GM21825 (cell line): ENCODE data around the gene COG4.

ENCODE experiments used
- ATAC-seq: cut with Tn5 transposase; IDR thresholded peaks from one replicate; pipeline ENCODE4 v1.9.1; 2021; ENCODE audit warnings: mild to moderate bottlenecking, moderate library complexity; ENCODE audit not compliant: unreplicated experiment

COG4 gene

DNA sequence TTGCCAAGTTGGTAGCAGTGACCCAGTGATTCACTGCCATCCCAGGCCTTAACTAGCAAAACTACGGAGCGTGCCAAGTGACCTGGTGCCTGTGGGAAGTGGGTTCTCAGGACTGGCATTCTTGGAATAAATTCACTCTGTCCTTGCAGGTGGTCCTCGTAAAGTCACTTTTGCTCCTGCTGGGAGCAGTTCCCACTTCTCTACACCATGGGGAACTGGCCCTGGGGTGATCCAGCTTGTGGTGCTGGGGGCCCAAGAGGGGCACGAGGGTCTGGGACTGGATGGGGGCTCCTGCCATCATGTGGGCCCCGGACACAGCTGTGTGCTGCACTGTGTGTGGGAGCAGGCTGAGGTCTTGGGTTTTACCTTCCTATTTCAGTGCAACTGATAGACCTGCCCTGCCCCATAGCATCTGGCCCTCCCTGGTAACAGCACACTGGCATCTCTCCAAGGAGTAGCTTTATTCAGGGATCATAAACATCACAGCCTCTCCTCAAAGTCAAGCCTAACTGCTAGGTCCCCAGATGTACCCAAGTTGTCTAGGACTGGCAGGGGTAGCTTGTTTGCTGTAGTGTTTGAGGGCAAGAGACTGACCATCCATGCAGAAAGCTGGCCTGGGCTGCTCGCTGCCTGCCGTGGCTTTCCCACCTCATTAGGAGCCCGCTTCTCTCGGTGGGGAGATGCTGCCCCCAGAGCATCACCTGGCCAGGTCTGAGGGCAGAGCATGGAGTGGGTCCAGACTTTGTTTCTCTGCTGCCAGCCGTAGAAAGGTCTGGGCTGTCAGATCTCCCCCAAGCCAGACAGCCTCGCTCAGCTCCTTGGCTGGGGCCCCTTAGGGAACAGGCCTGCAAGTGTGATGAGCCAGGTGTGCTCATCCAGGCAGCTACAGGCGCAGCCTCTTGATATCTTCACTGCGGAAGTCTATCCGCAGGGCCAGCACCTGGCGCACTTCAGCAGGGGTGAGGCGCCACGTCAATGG lies 42.9 kb downstream of the COG4 start:
- no peak for ATAC-seq

- ATAC-seq, result no peak
Measured at GRCh38 chr16:70478912-70479341, 44.4 kb downstream of the COG4 start.

DNA sequence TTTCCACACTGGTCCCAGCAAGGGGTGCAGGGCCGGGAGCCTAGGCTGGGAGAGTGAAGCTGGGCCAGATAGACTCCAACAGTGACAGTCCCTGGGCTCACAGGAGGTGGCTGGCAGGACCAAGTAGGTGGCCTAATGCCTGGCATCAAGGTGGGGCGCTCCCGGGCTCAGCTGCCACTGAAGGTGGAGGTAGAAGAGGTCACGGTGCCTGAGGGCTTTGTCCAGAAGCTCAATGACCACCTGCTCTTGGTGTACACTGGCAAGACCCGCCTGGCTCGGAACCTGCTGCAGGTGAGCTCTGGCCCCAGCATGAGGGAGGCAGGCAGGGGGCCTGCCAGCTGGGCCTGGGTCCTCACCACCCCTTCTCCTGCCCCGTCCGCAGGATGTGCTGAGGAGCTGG lies 45.2 kb downstream of the COG4 start:
- ATAC-seq, result no peak

DNA sequence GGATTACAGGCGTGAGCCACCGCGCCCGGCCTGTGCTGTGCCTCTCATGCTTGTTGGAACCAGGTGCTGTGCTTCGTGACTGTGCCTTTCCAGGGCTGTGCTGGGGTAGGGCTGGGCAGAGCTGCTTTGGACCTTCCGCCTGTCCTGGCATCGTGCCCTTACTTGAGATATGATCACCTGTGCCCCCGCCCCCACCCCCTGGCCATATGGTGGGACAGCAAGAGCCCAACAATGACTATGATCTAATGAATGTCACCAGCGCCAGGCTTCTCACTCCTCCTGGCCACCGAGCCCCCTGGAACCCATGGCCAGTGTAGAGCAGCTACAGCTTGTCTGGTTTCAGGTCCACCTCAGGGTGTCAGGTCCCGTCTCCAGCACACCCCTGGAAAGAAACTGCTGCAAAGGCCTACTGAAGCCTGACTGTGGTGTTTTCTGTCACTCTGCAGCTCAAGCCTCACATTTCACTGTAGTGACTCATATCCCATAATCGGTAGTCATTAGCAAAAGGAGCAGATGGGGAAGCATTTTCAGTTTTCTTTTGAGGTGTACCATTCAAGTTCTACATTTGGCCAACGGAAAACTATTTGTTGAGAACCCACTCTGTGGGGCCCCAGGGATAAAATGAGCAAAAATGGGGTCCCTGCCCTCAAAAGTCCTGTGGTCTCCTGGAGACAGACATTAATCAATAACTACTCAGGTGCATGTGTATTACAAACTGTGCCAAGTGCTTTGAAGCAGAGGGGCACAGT lies 46.9 kb downstream of the COG4 start:
- ATAC-seq, result peak; percentile 78

DNA sequence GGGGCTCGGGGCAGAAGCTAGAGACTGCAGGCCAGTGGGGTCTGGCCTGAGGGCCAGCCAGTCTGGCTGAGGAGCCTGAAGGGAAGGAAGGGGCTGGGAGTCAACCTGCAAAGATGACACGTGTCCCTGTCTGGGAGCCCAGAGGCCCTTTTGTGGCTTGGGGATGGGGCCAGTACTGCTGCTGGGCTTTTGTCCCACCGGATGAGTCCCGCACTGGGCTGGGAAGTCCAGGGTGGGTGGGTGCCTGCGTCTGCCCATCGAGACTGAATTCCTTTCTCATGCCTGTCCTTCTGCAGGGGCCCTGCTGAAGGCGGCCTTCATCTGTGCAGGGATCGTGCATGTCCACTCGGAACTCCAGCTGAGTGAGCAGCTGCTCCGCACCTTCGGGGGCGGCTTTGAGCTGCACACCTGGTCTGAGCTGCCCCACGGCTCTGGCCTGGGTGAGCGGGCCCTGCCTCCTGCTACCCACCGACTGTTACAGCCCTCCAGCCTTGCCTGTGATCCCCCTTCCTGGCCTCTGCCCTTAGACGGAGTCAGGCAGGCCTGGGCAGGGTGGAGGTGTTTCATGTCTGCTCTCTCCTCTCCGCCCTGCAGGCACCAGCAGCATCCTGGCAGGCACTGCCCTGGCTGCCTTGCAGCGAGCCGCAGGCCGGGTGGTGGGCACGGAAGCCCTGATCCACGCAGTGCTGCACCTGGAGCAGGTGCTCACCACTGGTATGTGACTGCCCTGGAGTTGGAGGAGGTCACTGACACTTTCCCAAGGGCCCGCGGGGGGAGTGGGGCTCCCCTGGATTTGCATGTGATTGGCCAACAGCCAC lies 48.1 kb downstream of the COG4 start:
- ATAC-seq, result no peak

GRCh38 chr16:70474320-70475053 lies 48.9 kb downstream of the COG4 start:
- ATAC-seq, result no peak

DNA sequence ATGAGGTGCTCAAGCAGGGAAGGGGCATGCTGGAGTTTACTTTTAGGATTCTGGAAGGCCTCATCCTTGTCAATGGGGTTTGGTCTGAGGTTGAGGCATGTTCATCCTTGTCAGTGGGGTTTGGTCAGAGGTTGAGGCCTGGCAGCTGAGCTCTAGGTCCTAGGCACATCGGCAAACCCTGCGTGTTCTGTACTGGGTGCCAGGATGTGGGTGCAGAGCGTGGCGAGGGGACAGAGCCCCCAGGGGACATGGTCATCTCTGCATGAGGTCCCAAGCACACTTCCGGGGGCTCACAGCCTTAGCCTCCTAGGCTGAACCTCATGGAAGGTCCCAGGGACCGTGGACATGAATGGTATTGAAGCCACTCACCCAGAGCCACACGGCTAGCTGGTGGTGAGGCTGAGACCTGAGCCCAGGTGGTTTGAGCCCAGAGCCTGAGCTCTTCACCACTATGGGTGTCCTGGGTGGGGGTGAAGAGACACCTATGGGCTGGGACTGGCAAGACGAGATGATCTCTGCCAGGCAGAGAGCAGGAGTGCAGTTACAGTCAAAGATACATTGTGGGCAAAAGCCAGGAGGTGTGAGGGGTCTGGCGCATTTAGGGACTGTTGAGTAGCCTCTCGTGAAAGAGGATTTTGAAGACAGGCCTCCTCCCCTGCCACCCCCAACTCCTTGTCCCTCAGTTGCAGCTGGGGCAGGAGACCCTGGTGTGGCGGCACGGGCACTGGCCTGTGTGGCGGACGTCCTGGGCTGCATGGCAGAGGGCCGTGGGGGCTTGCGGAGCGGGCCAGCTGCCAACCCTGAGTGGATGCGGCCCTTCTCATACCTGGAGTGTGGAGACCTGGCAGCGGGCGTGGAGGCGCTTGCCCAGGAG lies 49.7 kb downstream of the COG4 start:
- ATAC-seq, result no peak

GRCh38 chr16:70472786-70473433 lies 50.4 kb downstream of the COG4 start:
- no peak for ATAC-seq

DNA sequence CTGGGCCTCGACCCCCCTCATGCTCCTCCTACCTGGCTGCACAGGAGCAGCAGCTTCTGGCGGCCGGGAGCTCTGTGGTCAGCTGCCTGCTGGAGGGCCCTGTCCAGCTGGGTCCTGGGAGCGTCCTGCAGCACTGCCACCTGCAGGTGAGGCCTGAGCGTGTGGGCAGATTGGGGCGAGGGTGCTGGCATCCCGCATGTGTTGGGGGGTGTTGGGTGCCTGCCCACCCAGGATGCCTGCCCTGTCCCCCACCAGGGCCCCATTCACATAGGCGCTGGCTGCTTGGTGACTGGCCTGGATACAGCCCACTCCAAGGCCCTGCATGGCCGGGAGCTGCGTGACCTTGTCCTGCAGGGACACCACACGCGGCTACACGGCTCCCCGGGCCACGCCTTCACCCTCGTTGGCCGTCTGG lies 52.4 kb downstream of the COG4 start:
- ATAC-seq, result no peak

DNA sequence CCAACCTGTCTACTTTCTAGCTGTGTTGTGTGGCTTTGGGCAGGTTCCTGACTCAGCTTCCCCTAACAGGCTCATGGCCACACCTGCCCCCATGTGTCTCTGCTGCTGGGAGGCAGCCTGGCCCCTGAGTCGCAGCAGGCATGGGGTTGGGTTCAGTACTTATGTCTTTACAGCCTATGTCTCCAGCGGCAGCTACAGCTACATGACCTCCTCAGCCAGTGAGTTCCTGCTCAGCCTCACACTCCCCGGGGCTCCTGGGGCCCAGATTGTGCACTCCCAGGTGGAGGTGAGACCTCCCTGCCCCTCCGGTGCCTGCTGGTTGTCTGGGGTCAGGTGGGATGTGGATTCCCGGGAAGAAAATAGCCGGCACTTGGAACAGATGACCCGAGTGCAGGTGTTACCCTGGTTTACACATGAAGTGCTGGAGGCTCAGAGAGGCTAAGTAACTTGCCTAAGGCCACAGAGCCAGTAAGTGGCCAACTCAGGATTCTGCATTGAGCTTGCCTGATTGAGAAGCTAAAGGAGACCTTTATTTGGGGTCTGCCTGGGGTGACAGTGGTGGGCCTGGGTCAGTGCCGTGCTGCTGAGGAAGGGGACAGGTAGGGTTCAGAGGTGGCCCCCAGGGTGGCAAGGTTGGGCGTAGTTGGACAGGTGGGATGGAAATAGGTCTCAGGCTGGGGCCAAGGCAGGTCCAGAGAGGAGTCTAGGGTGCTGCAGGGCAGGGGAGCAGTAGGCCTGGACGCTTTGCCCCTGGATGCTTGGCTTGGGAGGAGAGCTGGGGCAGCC lies 53.0 kb downstream of the COG4 start:
- no peak for ATAC-seq

DNA sequence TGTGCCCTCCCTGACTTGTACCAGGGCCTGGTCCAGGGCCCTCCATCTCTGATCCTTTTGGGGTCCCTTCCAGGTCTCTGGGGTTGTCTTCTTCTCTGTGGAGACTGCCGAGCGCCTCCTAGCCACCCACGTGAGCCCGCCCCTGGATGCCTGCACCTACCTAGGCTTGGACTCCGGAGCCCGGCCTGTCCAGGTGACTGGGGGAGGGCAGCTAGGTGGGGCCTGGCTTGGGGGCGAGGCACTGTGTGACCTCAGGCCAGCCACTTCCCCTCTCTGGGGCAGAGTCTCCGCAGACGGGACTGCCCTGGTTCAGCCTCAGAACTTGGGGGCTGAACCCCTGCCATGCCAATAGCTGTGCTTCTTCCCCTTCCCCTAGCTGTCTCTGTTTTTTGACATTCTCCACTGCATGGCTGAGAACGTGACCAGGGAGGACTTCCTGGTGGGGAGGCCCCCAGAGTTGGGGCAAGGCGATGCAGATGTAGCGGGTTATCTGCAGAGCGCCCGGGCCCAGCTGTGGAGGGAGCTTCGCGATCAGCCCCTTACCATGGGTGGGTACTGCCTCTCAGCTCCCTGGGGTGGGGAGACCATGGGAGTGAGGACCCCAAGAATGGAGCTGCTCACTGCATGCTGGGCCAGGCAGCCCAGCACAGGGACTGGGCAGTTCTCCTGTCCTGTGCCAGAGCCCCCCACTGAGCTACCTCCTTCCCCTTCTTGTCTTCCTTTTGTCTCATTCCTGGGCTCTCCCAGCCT lies 54.4 kb downstream of the COG4 start:
- ATAC-seq, result no peak

DNA sequence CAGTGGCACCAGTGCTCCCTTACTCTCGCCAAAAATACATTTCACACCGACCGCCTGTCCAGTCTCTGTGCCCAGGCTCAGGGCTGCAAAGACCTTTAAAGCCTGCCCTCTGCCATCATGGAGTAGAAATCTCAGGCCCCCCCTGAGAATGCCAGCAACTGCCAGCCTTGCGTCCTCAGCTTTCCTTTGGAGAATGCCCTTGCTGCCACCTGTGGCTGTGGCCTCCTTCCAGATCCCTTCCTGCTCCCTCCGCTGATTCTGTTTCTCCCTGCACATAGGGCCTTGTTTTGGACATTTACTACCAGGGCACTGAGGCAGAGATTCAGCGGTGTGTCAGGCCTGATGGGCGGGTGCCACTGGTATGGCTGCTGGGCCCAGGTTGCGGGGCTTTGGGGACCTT lies 55.7 kb downstream of the COG4 start:
- ATAC-seq, result no peak

- no peak for ATAC-seq
Measured at GRCh38 chr16:70467113-70467512, 56.2 kb downstream of the COG4 start.

DNA sequence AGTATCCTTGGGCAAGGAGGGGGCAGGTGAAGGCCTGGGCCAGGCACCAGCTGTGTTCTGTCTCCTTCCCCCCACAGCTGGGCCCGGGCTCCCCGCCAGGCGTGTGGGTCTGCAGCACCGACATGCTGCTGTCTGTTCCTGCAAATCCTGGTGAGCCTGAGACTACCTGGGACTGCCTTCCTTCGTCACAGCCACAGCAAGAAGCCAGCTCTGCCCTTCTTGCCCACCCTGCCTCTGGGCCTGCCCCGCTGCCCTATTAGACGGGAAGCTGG lies 56.6 kb downstream of the COG4 start:
- ATAC-seq, result no peak

GRCh38 chr16:70465999-70466804 lies 57.2 kb downstream of the COG4 start:
- no peak for ATAC-seq

- no peak for ATAC-seq
Measured at GRCh38 chr16:70463235-70463634, 60.1 kb downstream of the COG4 start.

- ATAC-seq, result no peak
Measured at GRCh38 chr16:70460737-70461261, 62.6 kb downstream of the COG4 start.
